ENCODE data around the gene POLR1G.
"Not testable (repeated sequence)": the region's sequence is repeated elsewhere in the genome, so short reads cannot be mapped to it uniquely, and the experiment has no call there.

Gene POLR1G

GRCh38 chr19:45405435-45406225 is 814 bp upstream of the POLR1G start:
- peak overlapping the region; percentile 87 for H3K27ac ChIP-seq
- no peak for TF ChIP-seq ZFX (IDR thresholded peaks at IDR 0.05)

- TF ChIP-seq ZFX (IDR thresholded peaks at IDR 0.05): no peak
- TF ChIP-seq CTCF (conservative IDR thresholded peaks at IDR 0.05): no peak
- H3K27ac ChIP-seq: peak overlapping the region; percentile 87
Measured at GRCh38 chr19:45407091-45407375, 589 bp downstream of the POLR1G start.

- H3K27ac ChIP-seq: not testable (repeated sequence)
Measured at GRCh38 chr19:45407585-45407984, 1.1 kb downstream of the POLR1G start.

GRCh38 chr19:45408121-45408520 is 1.7 kb downstream of the POLR1G start:
- TF ChIP-seq ZFX (IDR thresholded peaks at IDR 0.05): no peak
- TF ChIP-seq CTCF (conservative IDR thresholded peaks at IDR 0.05): no peak
- H3K27ac ChIP-seq: no peak overlapping the region

- no peak overlapping the region for H3K27ac ChIP-seq
- TF ChIP-seq ZFX (IDR thresholded peaks at IDR 0.05) (no peak), CTCF (conservative IDR thresholded peaks at IDR 0.05) (no peak)
Measured at GRCh38 chr19:45408830-45409556, 2.5 kb downstream of the POLR1G start.

- no peak overlapping the region for H3K27ac ChIP-seq
- TF ChIP-seq ZFX (IDR thresholded peaks at IDR 0.05): no peak
- no peak for TF ChIP-seq CTCF (conservative IDR thresholded peaks at IDR 0.05)
Measured at GRCh38 chr19:45409557-45409920, 3.1 kb downstream of the POLR1G start.

GRCh38 chr19:45410330-45410729 is 3.9 kb downstream of the POLR1G start:
- H3K27ac ChIP-seq: not testable (repeated sequence)

GRCh38 chr19:45413497-45413896 is 7.1 kb downstream of the POLR1G start:
- TF ChIP-seq ZFX (IDR thresholded peaks at IDR 0.05) (no peak), CTCF (conservative IDR thresholded peaks at IDR 0.05) (no peak)
- H3K27ac ChIP-seq: no peak overlapping the region

GRCh38 chr19:45414468-45414867 is 8.0 kb downstream of the POLR1G start:
- no peak overlapping the region for H3K27ac ChIP-seq
- TF ChIP-seq CTCF (conservative IDR thresholded peaks at IDR 0.05) (no peak), ZFX (IDR thresholded peaks at IDR 0.05) (no peak)

Data from C4-2B (cell line).